HEK293 (cell line): ENCODE data around the gene ZNF454.

Experiments
- ZNF629 ChIP-seq: fragments of 450-650 bp; formaldehyde crosslinking; IDR thresholded peaks from 2 replicates; pipeline ENCODE4 v1.5.1; 2017; ENCODE audit warnings: missing biosample characterization, missing genetic modification characterization
- TF ChIP-seq, protein P1 (sequence below): fragments of 450-650 bp; formaldehyde crosslinking; IDR thresholded peaks from 2 replicates; pipeline ENCODE4 v1.5.1; 2016; ENCODE audit warnings: missing biosample characterization, missing genetic modification characterization

DNA sequence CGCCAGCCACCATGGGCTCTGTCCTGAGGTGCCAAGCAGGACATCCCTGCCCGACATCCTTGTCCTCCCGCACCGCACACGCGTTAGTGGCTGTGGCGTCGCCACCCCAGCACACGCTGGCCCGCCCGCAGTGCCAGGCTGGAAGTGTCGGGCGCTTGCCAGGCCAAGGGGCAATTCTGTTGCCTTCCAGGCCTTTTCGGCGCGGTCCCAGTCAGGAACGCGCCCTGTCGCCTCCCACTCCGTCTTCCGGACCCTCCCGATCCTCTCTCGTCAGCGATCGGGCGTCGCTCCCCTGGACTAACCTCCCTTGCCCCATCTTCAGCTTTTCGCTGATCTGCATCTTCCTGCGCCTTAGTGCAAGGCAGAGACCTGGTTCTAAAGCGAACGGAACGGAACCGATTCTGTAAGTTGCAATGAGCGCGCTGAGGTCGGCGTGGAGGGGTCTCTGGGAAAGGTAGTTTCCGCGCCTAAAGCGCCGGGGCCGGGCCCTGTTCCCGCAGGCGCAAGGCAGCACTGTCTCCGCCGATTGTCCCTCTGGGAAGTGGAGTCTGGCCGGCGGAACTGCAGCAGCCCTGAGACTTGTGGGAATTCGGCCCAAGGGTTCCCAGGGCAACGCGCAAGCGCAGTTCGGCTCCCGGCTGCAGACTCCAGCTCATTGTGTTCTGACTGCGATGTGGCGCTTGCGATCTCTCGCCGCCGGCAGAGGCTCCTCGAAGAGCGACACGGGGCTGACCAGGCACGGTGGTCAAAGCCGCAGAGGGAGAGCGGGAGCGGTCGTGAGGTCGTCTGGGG, at the start of gene ZNF454:
- TF ChIP-seq, protein P1, sequence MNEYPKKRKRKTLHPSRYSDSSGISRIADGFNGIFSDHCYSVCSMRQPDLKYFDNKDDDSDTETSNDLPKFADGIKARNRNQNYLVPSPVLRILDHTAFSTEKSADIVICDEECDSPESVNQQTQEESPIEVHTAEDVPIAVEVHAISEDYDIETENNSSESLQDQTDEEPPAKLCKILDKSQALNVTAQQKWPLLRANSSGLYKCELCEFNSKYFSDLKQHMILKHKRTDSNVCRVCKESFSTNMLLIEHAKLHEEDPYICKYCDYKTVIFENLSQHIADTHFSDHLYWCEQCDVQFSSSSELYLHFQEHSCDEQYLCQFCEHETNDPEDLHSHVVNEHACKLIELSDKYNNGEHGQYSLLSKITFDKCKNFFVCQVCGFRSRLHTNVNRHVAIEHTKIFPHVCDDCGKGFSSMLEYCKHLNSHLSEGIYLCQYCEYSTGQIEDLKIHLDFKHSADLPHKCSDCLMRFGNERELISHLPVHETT: no peak
- no peak for TF ChIP-seq ZNF629 (tag by site-specific recombination)
